ENCODE measurements around the gene CARD11. TPM values are rescaled to one million over a fixed set of nuclear protein-coding genes. Genes with fewer than 3 reads are reported as not detected.

Gene CARD11
- polyA plus RNA-seq, 1 experiment = 1.2 TPM

DNA sequence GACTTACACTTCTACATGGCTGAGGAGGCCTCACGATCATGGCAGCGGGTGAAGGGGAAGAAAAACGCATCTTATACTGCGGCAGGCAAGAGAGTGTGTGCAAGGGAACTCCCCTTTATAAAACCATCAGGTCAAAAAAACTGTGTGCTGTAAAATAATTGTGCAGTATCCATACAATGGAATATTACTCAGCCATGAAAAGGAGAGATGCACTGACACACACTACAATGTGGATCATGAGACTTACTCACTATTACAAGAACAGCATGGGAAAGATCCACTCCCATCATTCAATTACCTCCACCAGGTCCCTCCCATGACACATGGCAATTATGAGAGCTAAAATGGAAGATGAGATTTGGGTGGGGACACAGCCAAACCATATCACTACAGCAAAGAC is 27.2 kb upstream of the CARD11 start:
- ChIA-PET CTCF (no interaction called here), POLR2A (no interaction called here)
- peaks cover 6% of the 10 kb centered on the region for H3K27me3 ChIP-seq (ENCODE audit: control insufficient read depth, insufficient read depth, low read length)
- TF ChIP-seq, protein P1, sequence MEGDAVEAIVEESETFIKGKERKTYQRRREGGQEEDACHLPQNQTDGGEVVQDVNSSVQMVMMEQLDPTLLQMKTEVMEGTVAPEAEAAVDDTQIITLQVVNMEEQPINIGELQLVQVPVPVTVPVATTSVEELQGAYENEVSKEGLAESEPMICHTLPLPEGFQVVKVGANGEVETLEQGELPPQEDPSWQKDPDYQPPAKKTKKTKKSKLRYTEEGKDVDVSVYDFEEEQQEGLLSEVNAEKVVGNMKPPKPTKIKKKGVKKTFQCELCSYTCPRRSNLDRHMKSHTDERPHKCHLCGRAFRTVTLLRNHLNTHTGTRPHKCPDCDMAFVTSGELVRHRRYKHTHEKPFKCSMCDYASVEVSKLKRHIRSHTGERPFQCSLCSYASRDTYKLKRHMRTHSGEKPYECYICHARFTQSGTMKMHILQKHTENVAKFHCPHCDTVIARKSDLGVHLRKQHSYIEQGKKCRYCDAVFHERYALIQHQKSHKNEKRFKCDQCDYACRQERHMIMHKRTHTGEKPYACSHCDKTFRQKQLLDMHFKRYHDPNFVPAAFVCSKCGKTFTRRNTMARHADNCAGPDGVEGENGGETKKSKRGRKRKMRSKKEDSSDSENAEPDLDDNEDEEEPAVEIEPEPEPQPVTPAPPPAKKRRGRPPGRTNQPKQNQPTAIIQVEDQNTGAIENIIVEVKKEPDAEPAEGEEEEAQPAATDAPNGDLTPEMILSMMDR (IDR thresholded peaks at IDR 0.05; ENCODE audit: low read depth, low read length) = no peak
- no peak overlapping the region for H3K4me3 ChIP-seq (ENCODE audit: low read depth, low read length)
- no peak for DNase-seq (ENCODE audit: low read depth, low spot score)
- no peak overlapping the region for H3K27ac ChIP-seq (ENCODE audit: low read depth, low read length)
- H3K9me3 ChIP-seq (ENCODE audit: control insufficient read depth, insufficient read depth, low read length) = peaks cover 1% of the 10 kb centered on the region; the same call in 1 of the 2 replicates

DNA sequence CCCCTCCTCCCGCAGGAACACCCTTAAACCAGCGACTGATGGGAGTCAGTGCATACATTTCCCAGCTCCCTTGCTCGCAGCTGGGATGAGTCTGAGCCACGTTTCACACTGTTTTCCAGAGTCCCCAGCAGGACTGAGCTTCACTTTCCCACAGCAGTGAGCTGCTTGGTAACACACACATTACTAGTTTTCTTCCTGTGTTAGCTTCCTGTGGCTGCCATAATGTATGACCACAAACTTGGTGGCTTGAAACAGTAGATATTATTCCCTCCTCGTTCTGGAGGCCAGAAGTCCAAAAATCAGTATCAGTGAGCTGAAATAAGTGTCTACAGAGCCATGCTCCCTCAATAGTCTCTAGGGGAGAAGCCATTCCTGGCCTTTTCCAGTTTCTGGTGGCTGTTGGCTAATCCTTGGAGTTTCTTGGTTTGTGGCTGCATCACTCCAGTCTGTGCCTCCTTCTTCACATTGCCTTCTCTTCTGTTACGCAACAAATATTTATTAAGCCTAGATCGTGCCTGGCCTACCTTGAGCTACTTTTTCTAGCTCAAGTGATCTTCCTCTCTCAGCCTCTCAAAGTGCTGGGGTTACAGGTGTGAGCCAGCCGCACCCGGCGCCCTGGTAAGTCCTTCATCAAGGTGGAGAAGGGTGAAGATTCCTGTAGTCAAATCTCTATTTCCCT is 26.2 kb upstream of the CARD11 start:
- peaks cover 6% of the 10 kb centered on the region for H3K27me3 ChIP-seq (ENCODE audit: control insufficient read depth, insufficient read depth, low read length)
- no peak overlapping the region for H3K27ac ChIP-seq (ENCODE audit: low read depth, low read length)
- H3K9me3 ChIP-seq (ENCODE audit: control insufficient read depth, insufficient read depth, low read length) = no peaks in the 10 kb centered on the region; the same call in 1 of the 2 replicates
- POLR2A ChIA-PET = no interaction called here
- no peak overlapping the region for H3K4me3 ChIP-seq (ENCODE audit: low read depth, low read length)
- TF ChIP-seq, protein P1 (IDR thresholded peaks at IDR 0.05; ENCODE audit: low read depth, low read length) = no peak
- CTCF ChIA-PET = no interaction called here
- no peak for DNase-seq (ENCODE audit: low read depth, low spot score)

DNA sequence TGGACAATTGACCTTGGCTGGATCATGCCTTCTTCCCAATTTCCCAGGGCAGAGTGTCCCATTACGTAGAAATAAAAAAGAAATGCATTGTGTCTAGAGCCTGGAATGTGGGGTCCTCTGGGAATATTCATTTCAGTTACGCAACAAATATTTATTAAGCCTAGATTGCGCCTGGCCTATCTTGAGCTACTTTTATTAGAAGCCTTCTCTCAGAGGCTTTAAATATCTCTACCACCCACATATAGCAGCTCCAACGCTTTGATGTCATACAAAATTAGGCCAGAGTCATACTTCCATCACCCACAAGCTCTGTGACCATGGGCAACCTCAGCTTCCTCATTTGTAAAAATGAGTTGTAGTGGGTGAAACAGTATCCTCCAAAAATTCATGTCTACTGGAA is 24.9 kb upstream of the CARD11 start:
- no peak for DNase-seq (ENCODE audit: low read depth, low spot score)
- peaks cover 6% of the 10 kb centered on the region for H3K27me3 ChIP-seq (ENCODE audit: control insufficient read depth, insufficient read depth, low read length)
- TF ChIP-seq, protein P1 (IDR thresholded peaks at IDR 0.05; ENCODE audit: low read depth, low read length) = no peak
- no peak overlapping the region for H3K27ac ChIP-seq (ENCODE audit: low read depth, low read length)
- no peaks in the 10 kb centered on the region; the same call in 1 of the 2 replicates for H3K9me3 ChIP-seq (ENCODE audit: control insufficient read depth, insufficient read depth, low read length)
- no peak overlapping the region for H3K4me3 ChIP-seq (ENCODE audit: low read depth, low read length)
- POLR2A ChIA-PET = interaction anchor here (0.6 kb wide), 1 partner anchor 25 kb away, joined by 3 read pairs; no protein-coding TSS in a partner anchor
- CTCF ChIA-PET = no interaction called here

DNA sequence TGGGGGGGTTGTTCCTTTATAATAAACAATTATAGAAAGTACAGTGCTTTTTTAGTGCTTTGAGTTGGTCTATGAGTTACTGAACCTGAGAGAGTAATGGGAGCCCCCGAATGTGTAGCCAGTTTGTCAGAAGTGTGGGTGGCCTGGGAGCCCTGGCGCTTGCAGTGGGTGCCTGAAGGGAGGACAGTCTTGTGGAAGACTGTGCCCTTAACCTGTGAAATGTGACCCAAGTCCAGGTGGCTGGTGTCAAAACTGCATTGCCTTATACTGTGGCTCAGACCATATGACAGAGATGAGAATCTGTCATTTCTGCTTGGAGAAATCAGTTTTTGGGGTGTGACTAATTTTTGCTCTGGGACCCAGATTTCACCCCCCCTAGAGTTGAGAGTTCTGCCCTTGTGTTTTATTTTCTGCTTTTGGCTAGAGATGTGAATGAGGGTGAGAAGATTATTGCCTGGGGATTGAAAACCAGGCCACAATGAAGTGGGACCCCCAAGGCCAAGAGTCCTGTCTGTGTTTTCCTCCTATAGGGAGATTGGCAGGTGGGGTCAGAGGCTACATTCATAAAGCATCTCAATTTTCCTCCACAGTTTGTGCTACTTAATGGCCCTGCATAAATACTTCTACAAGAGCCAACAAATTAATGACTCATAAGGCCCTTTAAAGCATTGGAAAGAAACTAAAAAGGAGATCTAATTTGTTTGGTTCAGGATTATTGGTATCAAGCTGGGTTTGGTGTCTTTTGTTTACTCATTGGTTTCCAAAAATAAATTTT is 24.1 kb upstream of the CARD11 start:
- DNase-seq (ENCODE audit: low read depth, low spot score) = no peak
- POLR2A ChIA-PET = interaction anchor here (0.6 kb wide), 1 partner anchor 25 kb away, joined by 3 read pairs; no protein-coding TSS in a partner anchor

More for the DNA sequence above, 24.1 kb upstream of the CARD11 start:
- CTCF ChIA-PET = no interaction called here
- TF ChIP-seq, protein P1 (IDR thresholded peaks at IDR 0.05; ENCODE audit: low read depth, low read length) = no peak
- H3K27me3 ChIP-seq (ENCODE audit: control insufficient read depth, insufficient read depth, low read length) = peaks cover 4% of the 10 kb centered on the region
- no peak overlapping the region for H3K27ac ChIP-seq (ENCODE audit: low read depth, low read length)
- no peaks in the 10 kb centered on the region; the same call in 1 of the 2 replicates for H3K9me3 ChIP-seq (ENCODE audit: control insufficient read depth, insufficient read depth, low read length)
- no peak overlapping the region for H3K4me3 ChIP-seq (ENCODE audit: low read depth, low read length)
